C4-2B (cell line): ENCODE measurements around the gene NCOR2.

Experiments used
- CTCF ChIP-seq: fragments of 450-650 bp; conservative IDR thresholded peaks from 2 replicates; pipeline ENCODE4 v1.5.1; 2017; ENCODE audit warnings: mild to moderate bottlenecking
- ZFX ChIP-seq: fragments of 450-650 bp; IDR thresholded peaks from 2 replicates; pipeline ENCODE4 v1.6.1; 2017

GRCh38 chr12:124545508-124546418 is 21.6 kb downstream of the NCOR2 start:
- TF ChIP-seq CTCF (no peak), ZFX (no peak)
